GM12874 (cell line): ENCODE measurements around the gene RNGTT.

Experiments
- TF ChIP-seq, protein P1 (sequence below): IDR thresholded peaks from 2 replicates; pipeline ENCODE4 v1.5.1; 2011; ENCODE audit warnings: low read depth, mild to moderate bottlenecking, control low read depth, low read length, moderate library complexity; ENCODE audit not compliant: insufficient read depth

RNGTT gene

DNA sequence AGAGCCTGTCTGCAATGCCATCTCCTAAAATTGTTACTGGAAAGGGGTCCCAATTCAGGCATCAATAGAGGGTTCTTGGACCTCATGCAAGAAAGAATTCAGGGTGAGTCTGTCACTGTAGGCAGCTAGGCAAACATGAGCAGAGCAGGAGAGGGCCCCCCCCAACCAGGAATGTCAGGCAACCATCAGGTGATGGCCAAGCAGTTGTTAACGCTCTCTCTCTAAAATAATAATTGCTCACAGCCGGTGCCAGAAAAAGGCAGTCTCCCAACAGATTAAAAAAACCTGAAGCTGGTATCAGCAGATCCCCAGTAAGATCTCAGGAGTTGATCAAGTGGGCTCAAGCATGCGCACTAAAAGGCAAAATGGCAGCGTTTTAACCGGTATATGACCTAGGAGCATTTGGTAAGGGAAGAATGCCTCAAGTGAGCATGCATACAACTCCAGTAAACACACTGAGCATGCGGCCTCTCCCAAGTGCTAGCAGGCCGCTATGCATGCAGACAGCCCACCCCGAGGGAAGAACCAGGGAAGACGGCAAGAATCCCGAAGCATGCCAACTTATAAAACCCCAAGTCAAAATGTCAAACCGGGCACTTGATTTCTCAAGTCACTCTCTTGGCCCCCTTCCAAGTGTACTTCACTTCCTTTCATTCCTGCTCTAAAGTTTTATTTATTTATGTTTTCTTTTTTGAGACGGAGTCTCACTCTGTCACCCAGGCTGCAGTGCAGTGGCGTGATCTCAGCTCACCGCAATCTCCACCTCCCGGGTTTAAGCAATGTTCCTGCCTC lies 44.0 kb upstream of the RNGTT start:
- TF ChIP-seq, protein P1, sequence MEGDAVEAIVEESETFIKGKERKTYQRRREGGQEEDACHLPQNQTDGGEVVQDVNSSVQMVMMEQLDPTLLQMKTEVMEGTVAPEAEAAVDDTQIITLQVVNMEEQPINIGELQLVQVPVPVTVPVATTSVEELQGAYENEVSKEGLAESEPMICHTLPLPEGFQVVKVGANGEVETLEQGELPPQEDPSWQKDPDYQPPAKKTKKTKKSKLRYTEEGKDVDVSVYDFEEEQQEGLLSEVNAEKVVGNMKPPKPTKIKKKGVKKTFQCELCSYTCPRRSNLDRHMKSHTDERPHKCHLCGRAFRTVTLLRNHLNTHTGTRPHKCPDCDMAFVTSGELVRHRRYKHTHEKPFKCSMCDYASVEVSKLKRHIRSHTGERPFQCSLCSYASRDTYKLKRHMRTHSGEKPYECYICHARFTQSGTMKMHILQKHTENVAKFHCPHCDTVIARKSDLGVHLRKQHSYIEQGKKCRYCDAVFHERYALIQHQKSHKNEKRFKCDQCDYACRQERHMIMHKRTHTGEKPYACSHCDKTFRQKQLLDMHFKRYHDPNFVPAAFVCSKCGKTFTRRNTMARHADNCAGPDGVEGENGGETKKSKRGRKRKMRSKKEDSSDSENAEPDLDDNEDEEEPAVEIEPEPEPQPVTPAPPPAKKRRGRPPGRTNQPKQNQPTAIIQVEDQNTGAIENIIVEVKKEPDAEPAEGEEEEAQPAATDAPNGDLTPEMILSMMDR: no peak

DNA sequence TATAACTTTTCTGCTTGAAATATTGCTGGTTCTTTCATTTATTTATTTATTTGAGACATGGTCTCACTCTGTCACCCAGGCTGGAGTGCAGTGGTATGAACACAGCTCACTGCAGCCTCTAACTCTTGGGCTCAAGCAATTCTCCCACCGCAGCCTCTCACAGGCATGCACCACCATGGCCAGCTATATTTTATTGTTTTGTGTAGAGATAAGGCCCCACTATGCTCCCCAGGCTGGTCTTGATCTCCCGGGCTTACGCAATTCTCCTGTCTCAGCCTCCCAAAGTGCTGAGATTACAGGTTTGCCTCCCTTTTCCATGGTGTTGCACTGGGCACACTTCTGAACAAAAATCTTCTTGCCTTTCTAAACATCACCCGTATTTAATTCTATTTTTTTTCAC lies 39.1 kb upstream of the RNGTT start:
- TF ChIP-seq, protein P1: no peak

DNA sequence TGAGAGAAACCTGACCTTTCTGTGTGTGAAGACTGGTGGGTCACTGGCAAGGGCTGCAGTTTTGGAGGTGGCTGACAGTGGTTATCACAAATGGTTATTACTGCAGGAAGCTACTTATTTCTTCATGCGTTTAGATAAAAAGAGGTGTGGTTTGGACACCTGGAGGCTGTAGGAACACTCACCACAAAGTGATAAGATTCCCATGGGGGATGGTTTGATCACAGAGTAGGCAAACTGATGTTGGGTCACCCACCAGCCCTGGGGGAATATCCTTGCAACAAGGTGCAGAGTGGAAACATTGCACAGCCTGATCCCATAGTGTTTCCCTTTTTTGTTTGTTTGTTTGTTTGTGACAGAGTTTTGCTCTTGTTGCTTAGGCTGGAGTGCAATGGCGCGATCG lies 33.9 kb upstream of the RNGTT start:
- TF ChIP-seq, protein P1: no peak

DNA sequence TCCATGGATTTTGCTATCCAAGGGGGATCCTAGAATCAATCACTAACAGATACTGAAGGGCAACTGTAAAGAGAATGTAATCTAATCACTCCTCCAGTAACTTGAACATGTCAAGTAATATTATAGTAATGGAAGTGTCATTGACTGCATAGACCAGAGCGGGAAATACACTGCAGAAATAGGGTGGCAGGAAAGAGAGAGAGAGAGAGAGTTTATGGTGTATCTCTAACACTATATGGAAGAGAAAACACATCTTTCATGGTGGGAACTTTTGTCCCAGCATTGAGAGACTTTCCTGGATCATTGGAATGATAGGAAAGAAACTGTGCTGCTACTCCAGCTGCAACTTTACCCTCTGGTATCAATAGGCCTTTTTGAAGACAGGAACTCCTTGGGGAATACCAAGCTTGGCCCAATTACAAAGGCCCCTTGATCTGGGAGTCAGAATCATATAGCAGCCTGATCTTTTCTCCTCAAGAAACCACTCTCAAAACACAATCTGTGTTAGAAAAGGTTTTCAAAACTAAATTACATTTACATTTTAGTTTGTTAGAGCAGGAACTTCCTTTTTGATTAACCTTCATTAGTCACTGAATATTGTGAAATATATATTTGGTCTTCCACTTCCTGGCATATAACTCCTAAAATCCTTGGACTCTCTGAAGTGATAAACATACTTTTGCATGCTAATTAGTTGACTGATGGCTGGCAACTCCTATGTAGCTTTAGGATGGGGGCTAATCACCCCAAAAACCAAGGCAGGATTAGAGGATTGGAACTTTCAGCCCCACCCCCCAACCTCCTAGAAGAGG lies 29.5 kb upstream of the RNGTT start:
- TF ChIP-seq, protein P1: no peak

DNA sequence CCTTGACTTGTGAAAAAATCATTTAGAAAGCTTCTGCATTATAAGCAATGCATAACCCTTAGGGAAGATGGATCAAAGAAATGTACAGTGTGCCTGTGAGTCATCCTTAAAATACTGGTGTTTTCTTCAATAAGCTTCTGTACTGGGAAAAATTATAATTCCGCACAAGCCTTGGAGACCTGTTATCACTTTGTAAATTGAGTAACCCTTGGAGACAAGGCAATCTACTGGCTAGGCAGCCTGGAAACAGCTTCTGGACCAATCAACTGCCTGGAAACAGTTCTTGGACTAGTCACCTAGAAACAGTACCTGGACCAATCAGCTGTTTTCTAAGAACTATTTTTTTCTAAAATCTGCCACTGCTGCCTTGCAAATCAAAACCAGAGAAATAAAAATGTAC lies 25.8 kb upstream of the RNGTT start:
- TF ChIP-seq, protein P1: no peak

DNA sequence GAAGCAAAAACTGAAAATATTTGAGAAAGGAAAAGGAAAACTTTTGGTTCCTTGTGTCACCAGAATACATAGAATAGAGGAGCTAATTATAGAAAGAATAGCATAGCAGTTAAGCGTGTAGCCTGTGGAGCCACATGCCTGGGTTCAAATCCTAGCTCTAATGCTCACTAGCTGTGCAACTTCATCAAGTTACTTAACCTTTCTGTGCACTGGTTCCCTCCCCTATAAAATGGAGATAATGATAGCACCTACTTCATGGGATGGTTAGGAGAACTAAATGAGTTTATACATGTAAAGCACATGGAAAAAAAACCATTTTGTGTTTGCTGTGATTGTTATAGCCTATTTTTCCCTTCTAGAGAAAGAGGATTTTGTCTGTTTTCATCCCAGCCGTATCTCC lies 24.5 kb upstream of the RNGTT start:
- TF ChIP-seq, protein P1: no peak

DNA sequence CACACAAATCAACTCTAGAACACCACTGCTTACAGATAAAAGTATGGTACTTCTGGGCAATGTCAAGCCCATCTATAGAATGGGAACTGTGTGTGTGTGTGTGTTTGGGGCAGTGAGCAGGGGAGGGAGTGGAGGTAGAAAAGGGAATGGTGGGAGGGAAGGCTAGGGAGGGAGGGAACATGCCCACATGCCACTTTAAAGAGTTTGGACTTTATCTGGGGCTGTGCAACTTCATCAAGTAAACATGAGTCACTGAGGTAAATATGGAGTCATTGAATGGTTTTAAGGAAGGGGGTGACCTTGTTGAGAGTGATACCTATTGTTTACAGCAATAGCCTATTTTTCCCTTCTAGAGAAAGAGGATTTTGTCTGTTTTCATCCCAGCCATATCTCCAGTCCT lies 22.5 kb upstream of the RNGTT start:
- TF ChIP-seq, protein P1: no peak
